Keratinocyte (primary cell): ENCODE data around the gene NFATC2.

Source experiments
- EZH2 ChIP-seq: IDR thresholded peaks from one replicate; pipeline ENCODE4 v1.6.1; 2012; ENCODE audit warnings: inconsistent platforms, mild to moderate bottlenecking, low read length, moderate library complexity
- TF ChIP-seq, protein P1 (sequence below), 3 experiments: IDR thresholded peaks in 1 of 3; conservative IDR thresholded peaks in 1 of 3; optimal IDR thresholded peaks in 1 of 3; 2 replicates in 2 of 3; 3 replicates in 1 of 3; pipeline versions ENCODE3 to v1.5.1; 2011; ENCODE audit warnings: low read length in 3 of 3, mild to moderate bottlenecking in 3 of 3, moderate library complexity in 2 of 3, control low read depth in 1 of 3, inconsistent platforms in 1 of 3; ENCODE audit not compliant: insufficient read depth in 2 of 3; ENCODE audit errors: extremely low read depth in 1 of 3

GRCh38 chr20:51438136-51438535 lies 104.4 kb downstream of the NFATC2 start:
- TF ChIP-seq, protein P1, sequence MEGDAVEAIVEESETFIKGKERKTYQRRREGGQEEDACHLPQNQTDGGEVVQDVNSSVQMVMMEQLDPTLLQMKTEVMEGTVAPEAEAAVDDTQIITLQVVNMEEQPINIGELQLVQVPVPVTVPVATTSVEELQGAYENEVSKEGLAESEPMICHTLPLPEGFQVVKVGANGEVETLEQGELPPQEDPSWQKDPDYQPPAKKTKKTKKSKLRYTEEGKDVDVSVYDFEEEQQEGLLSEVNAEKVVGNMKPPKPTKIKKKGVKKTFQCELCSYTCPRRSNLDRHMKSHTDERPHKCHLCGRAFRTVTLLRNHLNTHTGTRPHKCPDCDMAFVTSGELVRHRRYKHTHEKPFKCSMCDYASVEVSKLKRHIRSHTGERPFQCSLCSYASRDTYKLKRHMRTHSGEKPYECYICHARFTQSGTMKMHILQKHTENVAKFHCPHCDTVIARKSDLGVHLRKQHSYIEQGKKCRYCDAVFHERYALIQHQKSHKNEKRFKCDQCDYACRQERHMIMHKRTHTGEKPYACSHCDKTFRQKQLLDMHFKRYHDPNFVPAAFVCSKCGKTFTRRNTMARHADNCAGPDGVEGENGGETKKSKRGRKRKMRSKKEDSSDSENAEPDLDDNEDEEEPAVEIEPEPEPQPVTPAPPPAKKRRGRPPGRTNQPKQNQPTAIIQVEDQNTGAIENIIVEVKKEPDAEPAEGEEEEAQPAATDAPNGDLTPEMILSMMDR (optimal IDR thresholded peaks at IDR 0.05 in 1 of 3, IDR thresholded peaks at IDR 0.05 in 1 of 3, conservative IDR thresholded peaks at IDR 0.05 in 1 of 3; ENCODE audit: extremely low read depth in 1 of 3, insufficient read depth in 2 of 3, low read length in 3 of 3): no peak
- no peak for TF ChIP-seq EZH2
